SU-DHL-6 (cell line): ENCODE results near the gene TEKT3.

Experiments
- H2AFZ ChIP-seq: fragments of 200-600 bp; sonication (generic); 2 replicates; pipeline ENCODE4 v1.6.1; 2014; ENCODE audit warnings: low read depth, mild to moderate bottlenecking, moderate library complexity, mixed read lengths, antibody characterized with exemption, low read length; ENCODE audit not compliant: severe bottlenecking
- H3F3A ChIP-seq: fragments of 200-600 bp; shearing (Covaris generic); 2 replicates; pipeline ENCODE4 v1.6.0; 2016; ENCODE audit warnings: antibody characterized with exemption, mild to moderate bottlenecking; ENCODE audit not compliant: insufficient read depth
- H3K27ac ChIP-seq: fragments of 200-600 bp; sonication (generic); 2 replicates; pipeline ENCODE4 v1.5.1; 2016; ENCODE audit warnings: low read depth, mild to moderate bottlenecking, low read length, moderate library complexity, mixed read lengths
- H3K27me3 ChIP-seq: fragments of 200-600 bp; sonication (generic), shearing (Covaris generic); 2 replicates; pipeline ENCODE4 v1.6.0; 2014; ENCODE audit warnings: mild to moderate bottlenecking, low read length
- H3K36me3 ChIP-seq: fragments of 200-600 bp; sonication (generic); 2 replicates; pipeline ENCODE4 v1.6.1; 2014; ENCODE audit warnings: mild to moderate bottlenecking, low read length, mixed read lengths
- H3K4me2 ChIP-seq: fragments of 300-600, 200-600 bp; shearing (Covaris generic), sonication (generic); 2 replicates; pipeline ENCODE4 v1.6.0; 2014; ENCODE audit warnings: low read length, low read depth, mild to moderate bottlenecking; ENCODE audit not compliant: poor library complexity, severe bottlenecking
- H3K4me3 ChIP-seq: fragments of 200-600 bp; sonication (generic); 2 replicates; pipeline ENCODE4 v1.5.1; 2014; ENCODE audit warnings: antibody characterized with exemption, low read length, mild to moderate bottlenecking, mixed read lengths; ENCODE audit not compliant: insufficient read depth, poor library complexity, severe bottlenecking
- H3K79me2 ChIP-seq: fragments of 200-600 bp; sonication (generic); 2 replicates; pipeline ENCODE4 v1.6.1; 2014; ENCODE audit warnings: mild to moderate bottlenecking, low read length, moderate library complexity; ENCODE audit not compliant: insufficient read depth
- H3K9ac ChIP-seq: fragments of 200-600 bp; sonication (generic); 2 replicates; pipeline ENCODE4 v1.7.0; 2014; ENCODE audit warnings: mild to moderate bottlenecking, low read length
- H3K9me2 ChIP-seq: fragments of 200-600 bp; sonication (generic); replicated peaks from 2 replicates; pipeline ENCODE4 v1.6.1; 2014; ENCODE audit warnings: low read length; ENCODE audit not compliant: insufficient read depth
- H3K9me3 ChIP-seq: fragments of 200-600 bp; sonication (generic); 2 replicates; pipeline ENCODE4 v1.6.1; 2014; ENCODE audit warnings: low read length, mixed read lengths; ENCODE audit not compliant: insufficient read depth
- H4K20me1 ChIP-seq: fragments of 200-600 bp; sonication (generic); 2 replicates; pipeline ENCODE4 v1.6.1; 2014; ENCODE audit warnings: low read depth, mild to moderate bottlenecking, antibody characterized with exemption, low read length, moderate library complexity, mixed read lengths
- CTCF ChIP-seq: fragments of 200-600 bp; sonication (generic); IDR thresholded peaks from one replicate; pipeline ENCODE4 v1.5.1; 2017; ENCODE audit warnings: antibody characterized with exemption, mild to moderate bottlenecking, low read length, moderate library complexity; ENCODE audit not compliant: insufficient read depth, poor library complexity, severe bottlenecking
- EZH2phosphoT487 ChIP-seq: fragments of 200-600 bp; sonication (generic), shearing (Covaris generic); conservative IDR thresholded peaks from 2 replicates; pipeline ENCODE4 v1.6.1; 2018; ENCODE audit warnings: mild to moderate bottlenecking, antibody characterized with exemption, low read length, moderate library complexity, mixed read lengths

The TEKT3 gene

GRCh38 chr17:15262291-15263205 lies 78.8 kb downstream of the TEKT3 start:
- no peaks in the 10 kb centered on the region for H3K9me3 ChIP-seq
- no peak overlapping the region for H3K9ac ChIP-seq
- H3K4me2 ChIP-seq: no peak overlapping the region
- no peak overlapping the region for H2AFZ ChIP-seq
- H3K9me2 ChIP-seq: no peaks in the 10 kb centered on the region
- no peaks in the 10 kb centered on the region for H3K36me3 ChIP-seq
- H3F3A ChIP-seq: no peaks in the 10 kb centered on the region
- H3K4me3 ChIP-seq: no peak overlapping the region
- H3K27ac ChIP-seq: no peak overlapping the region
- H3K79me2 ChIP-seq: no peaks in the 10 kb centered on the region
- H3K27me3 ChIP-seq: no peaks in the 10 kb centered on the region
- no peak for TF ChIP-seq CTCF
- TF ChIP-seq EZH2phosphoT487: no peak
- no peaks in the 10 kb centered on the region for H4K20me1 ChIP-seq

DNA sequence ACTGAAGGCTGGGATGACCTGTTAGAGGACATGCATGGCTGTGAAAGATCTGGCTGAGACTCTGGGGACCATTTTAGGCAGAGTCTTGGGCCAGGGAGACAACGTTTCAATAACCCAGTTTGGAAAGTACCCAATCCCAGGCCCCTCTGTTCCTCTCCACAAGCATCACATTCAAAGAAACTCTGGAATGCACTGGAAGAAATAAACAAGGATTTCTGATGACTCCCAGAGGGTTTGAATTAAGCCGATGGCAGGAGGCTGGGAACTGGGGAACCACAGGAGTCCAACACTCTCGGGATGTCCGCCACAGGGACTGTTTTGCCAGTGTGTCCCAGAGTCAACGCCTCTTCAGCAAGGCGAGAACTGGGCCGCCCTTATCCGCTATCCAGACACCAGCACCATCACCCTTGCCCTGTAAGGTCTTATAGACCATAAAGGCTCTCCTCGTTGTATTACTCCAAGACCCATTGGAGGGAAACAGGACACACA lies 79.6 kb downstream of the TEKT3 start:
- no peak overlapping the region for H3K27ac ChIP-seq
- H3K9me3 ChIP-seq: no peaks in the 10 kb centered on the region
- H3K9me2 ChIP-seq: no peaks in the 10 kb centered on the region
- H2AFZ ChIP-seq: no peak overlapping the region
- TF ChIP-seq CTCF (no peak), EZH2phosphoT487 (no peak)
- no peaks in the 10 kb centered on the region for H4K20me1 ChIP-seq
- no peak overlapping the region for H3K4me2 ChIP-seq
- no peaks in the 10 kb centered on the region for H3F3A ChIP-seq
- H3K36me3 ChIP-seq: no peaks in the 10 kb centered on the region
- no peaks in the 10 kb centered on the region for H3K27me3 ChIP-seq
- no peak overlapping the region for H3K4me3 ChIP-seq
- H3K9ac ChIP-seq: no peak overlapping the region
- no peaks in the 10 kb centered on the region for H3K79me2 ChIP-seq

DNA sequence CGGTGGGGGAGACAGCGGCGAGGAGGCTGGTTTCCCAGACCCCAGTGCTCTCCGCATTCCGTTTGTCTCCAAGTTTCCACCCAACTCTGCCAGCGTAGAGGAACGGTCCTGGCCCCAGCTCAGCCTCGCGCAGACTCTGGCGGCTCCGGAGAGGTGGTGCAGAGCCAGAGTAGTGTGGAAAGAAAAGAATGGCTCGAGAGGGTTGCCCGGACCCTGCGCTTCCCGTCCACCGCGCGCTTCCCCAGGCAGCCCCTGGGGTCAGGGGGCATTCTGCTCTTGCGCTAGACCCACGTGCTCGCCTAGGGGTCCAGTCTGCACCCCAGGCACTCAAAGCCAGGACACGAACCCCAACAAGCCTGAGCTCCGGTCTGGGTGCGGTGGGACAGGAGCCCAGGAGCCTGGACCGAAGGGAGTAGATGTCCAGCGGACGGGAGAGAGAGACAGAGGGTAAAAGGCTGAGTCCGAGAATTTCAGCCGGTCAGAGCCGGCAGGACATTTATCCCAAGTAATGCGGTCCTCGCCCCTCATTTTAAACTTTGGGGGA lies 80.1 kb downstream of the TEKT3 start:
- no peak overlapping the region for H3K4me3 ChIP-seq
- TF ChIP-seq EZH2phosphoT487 (no peak), CTCF (no peak)

More for the DNA sequence above, 80.1 kb downstream of the TEKT3 start:
- Histone ChIP-seq H3K9me2 (no peaks in the 10 kb centered on the region), H3K9me3 (no peaks in the 10 kb centered on the region), H3K27me3 (no peaks in the 10 kb centered on the region), H3K27ac (no peak overlapping the region), H3F3A (no peaks in the 10 kb centered on the region), H3K79me2 (no peaks in the 10 kb centered on the region), H3K4me2 (no peak overlapping the region), H3K36me3 (no peaks in the 10 kb centered on the region), H2AFZ (no peak overlapping the region), H3K9ac (no peak overlapping the region), H4K20me1 (no peaks in the 10 kb centered on the region)
